AG10803 (cell line): ENCODE results near the gene GALK1.

Experiments used
- DNase-seq: peaks from one replicate; pipeline ENCODE4 v3.0.0; 2010; ENCODE audit warnings: low read depth
- H3K4me3 ChIP-seq: 2 replicates; pipeline ENCODE4 v1.5.1; 2011; ENCODE audit warnings: mild to moderate bottlenecking, low read length, control low read depth
- CTCF ChIP-seq: conservative IDR thresholded peaks from 2 replicates; pipeline ENCODE4 v1.5.1; 2011; ENCODE audit warnings: mild to moderate bottlenecking, low read length, control low read depth, inconsistent platforms

Gene GALK1

GRCh38 chr17:75754378-75755204 is 10.4 kb downstream of the GALK1 start:
- no peak for TF ChIP-seq CTCF
- no peak for DNase-seq
- H3K4me3 ChIP-seq = no peak overlapping the region

- peak; percentile 33 for TF ChIP-seq CTCF
- peak; percentile 60 for DNase-seq
- peak overlapping the region; percentile 54 for H3K4me3 ChIP-seq
These were observed 11.2 kb downstream of the GALK1 start for GRCh38 chr17:75753514-75754377.

- no peak for TF ChIP-seq CTCF
- H3K4me3 ChIP-seq = peak overlapping the region; percentile 54
- DNase-seq = no peak
These were observed 12.0 kb downstream of the GALK1 start for GRCh38 chr17:75752802-75753513.

GRCh38 chr17:75752405-75752709 is 12.6 kb downstream of the GALK1 start:
- no peak for TF ChIP-seq CTCF
- H3K4me3 ChIP-seq = no peak overlapping the region
- DNase-seq = no peak

- no peak overlapping the region for H3K4me3 ChIP-seq
- no peak for DNase-seq
- no peak for TF ChIP-seq CTCF
These were observed 13.2 kb downstream of the GALK1 start for GRCh38 chr17:75751676-75752404.

GRCh38 chr17:75750661-75751423 is 14.2 kb downstream of the GALK1 start:
- H3K4me3 ChIP-seq = no peak overlapping the region
- DNase-seq = no peak
- TF ChIP-seq CTCF = no peak; the same call in 1 of the 2 replicates
